Raji (cell line): ENCODE results near the gene LRRC3C.
A peak's percentile ranks its signal among the peaks of the same experiment; 100 is the strongest.

ENCODE experiments used
- POLR2A ChIP-seq: IDR thresholded peaks from 2 replicates; pipeline ENCODE4 v1.6.1; 2011; ENCODE audit warnings: low read depth, low read length, control low read depth; ENCODE audit not compliant: insufficient read depth

LRRC3C gene

GRCh38 chr17:39920218-39921210, 7.0 kb upstream of the LRRC3C start:
- no peak for TF ChIP-seq POLR2A

DNA sequence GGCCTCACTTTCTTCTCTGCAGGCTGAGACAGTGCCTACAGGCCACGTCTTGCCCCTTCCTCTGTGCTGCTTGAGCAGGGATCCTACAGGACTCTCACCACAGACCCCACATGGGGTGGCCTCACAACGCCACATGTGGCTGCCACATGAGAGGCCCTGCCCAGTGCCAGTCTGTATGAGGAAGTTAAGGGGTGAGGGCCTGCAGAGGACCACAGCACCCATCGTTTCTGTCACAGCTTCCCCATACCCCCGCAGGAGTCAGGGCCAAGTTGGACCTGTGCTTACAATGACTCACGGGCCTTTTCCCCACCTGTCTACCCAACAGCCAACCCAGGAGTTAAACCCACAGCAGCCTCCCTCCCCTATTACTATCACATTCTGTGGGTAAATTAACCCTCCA, 6.2 kb upstream of the LRRC3C start:
- TF ChIP-seq POLR2A: no peak

DNA sequence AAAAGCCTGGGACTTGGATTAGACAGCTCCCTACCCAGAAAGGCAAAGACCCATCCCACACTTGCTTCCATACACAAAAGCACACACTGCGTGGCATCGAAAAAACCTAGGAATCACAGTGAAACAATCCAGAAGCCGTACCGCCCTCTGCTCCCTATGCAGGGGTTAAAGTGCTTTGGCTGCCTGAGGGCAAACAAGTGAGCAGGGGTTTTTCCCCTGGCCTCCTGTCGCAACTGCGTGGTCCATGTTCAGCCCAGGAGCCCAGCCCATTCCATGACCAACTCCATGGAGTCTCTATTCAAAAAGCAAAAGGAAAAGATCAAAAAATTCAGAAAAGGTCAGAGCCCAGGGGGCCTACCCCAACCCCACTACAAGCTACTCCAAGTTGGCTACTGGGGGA, 5.5 kb upstream of the LRRC3C start:
- TF ChIP-seq POLR2A: no peak

DNA sequence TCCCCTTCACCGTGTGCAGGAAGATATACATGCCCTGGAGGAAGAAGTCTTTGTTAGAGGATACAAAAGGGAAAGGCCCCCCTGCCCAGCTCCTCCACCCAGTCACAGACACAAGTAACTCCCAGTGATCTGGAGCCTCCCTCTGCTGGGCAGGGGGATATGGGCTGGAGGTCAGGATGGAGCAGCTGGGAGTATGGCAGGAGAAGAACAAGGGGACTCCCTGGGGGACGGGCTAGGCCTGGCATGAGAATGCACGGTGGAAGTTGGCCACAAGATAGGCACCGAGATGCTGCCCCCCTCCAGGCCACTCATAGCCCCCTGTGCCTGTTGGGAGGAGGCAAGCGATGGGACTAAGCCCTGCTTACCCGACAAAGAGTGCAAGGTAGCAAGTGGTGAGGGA, 4.3 kb upstream of the LRRC3C start:
- TF ChIP-seq POLR2A: no peak

DNA sequence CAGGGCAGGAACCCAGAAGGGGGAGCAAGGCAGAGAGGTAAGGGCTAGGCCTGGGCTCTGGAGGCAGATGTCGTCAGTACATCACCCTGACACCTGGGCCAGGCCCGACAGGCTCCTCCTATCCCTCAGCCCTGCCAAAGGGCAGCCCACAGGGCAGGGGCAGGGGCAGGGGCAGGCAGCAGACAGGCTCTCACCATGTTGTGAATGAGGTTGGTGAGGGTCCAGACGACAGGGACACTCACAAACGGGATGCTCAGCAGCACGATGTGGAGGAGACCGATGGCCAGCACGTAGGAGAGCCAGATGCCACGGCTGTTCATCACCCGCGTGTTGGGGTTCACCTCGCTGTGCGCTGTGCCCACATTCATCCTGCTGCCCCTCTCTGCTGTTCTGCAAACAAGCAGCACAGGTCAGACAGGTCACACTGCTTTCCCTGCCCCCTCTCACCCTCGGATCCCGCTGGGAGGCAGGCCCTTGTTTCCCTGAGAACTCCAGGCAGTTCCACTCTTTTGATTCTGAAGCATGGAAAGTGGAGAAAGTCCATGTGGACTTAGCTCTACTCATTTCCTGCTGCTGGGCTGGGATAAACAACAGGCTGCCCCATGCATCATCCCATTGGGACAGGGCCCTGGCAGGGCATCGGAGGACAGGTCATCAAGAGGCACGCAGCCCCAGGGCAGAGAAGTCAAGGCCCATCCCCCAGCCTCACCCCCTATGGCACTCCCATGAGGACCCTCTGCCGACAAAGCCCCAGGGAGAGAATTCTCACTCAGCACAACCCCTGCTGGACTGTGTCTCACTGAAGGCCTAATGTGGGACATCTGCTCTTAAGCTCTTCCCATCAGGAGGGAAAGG, 3.5 kb upstream of the LRRC3C start:
- TF ChIP-seq POLR2A: no peak

GRCh38 chr17:39924691-39925055, 2.9 kb upstream of the LRRC3C start:
- TF ChIP-seq POLR2A: no peak

DNA sequence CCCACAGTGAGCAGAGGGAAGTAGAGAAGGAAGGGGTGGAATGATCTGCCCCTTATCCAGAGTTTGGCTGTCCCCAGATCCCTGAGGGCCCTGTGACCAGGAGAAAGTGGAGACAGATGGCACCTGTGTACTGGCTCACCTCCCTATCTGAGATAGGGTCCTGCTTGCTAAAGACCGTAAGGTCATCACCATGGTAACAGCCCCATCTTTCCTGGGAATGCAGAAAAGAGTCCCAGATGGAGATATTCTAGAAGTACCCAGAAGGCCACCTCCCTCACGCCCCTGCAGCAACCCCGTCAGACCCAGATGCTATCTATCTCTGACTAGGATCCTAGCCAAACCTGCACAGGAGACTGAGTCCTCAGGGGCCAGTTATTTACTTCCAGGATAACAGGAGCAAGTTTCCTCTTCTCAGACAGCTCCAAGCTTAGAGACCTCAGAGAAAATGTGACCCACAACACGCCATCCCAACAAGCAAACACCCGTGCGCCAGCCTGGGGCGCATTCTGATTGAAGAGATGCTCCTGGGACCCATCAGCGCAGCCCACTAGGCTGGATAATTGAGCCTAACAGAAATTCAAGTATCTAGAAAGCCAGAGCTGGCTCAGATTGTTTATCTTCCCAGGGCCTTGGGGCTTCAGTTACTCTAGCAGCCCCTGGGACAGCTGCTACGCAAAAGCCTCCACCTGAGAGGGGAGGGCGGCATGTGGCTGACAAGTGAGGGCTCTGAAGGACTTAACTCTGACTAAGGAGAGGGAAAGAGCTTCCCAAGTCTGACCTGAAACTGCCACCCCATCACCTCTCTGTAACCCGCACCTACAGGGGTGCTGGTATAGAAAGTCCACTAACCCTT, 2.0 kb upstream of the LRRC3C start:
- TF ChIP-seq POLR2A: no peak

- TF ChIP-seq POLR2A: no peak
Observed at GRCh38 chr17:39926135-39926587, 1.4 kb upstream of the LRRC3C start.

DNA sequence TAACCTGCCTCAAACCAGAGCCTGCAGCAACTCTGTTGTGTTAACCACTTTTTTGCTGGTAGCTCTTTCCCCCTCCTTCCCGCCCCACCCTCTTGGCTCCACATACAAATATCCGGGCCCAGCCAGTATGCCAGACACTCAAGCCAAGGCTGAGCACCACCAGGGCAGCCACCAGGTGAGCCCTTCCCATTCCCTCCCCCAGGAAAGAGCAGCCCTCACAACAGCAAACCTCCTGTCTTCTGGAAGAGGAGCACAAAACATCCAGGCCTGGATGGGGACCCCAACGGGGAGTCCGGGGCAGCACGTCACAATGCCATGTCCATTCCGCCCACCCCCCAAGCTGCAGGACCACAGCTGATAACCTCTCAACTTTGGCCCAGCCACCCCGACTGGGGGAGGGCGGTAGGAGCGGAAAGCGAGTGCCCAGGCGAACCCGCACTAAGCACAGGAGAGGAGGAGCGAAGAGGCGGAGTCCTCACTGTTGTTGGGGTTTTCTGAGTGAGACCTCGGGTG, 888 bp upstream of the LRRC3C start:
- 0 out of 2 replicates have a peak, but pooled peaks have one; percentile 21 for TF ChIP-seq POLR2A

DNA sequence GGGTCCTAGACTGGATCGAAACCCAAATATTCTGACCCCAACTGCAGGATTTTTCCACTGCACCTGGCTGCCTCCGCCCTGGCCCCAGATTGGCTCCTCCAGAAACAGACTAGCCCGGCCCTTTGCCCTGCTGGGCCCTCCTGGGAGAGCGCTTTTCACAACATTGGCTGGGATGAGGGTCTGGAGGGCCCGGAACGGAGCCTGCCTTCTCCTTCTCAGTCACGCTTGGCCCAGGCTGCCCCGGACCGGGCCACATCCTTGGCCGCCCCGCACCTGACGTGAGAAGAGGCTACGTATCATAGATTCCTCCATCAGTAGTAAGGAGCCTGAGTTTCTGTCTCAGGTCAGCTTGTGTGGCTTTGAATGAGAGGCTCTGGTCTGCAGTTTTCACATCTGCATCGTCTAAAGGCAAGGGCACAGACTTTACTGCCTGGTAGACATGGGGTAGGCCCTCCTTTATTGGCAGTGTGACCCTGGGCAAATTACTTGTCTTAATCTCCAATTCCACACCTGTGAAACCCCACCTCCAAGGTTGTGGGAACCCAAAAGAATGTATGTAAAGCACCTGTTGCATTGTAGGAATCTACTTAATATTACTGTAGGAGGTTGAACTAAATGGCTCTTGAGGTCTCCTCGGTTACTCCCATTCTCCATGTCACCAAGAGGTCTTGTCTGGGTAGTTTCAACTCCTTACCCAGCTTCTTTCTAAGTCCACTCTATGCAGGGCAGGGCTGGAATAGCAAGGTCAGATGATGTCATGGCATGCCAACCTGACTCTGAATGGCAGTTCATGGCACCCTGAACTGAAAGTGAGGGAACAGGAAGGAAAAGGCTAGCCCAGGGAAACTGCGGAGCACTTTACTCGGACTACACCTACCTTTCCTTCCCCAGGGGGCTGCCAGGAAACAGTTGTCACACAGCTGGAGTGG, 661 bp downstream of the LRRC3C start:
- no peak for TF ChIP-seq POLR2A

GRCh38 chr17:39928858-39929645, 1.5 kb downstream of the LRRC3C start:
- TF ChIP-seq POLR2A: no peak

DNA sequence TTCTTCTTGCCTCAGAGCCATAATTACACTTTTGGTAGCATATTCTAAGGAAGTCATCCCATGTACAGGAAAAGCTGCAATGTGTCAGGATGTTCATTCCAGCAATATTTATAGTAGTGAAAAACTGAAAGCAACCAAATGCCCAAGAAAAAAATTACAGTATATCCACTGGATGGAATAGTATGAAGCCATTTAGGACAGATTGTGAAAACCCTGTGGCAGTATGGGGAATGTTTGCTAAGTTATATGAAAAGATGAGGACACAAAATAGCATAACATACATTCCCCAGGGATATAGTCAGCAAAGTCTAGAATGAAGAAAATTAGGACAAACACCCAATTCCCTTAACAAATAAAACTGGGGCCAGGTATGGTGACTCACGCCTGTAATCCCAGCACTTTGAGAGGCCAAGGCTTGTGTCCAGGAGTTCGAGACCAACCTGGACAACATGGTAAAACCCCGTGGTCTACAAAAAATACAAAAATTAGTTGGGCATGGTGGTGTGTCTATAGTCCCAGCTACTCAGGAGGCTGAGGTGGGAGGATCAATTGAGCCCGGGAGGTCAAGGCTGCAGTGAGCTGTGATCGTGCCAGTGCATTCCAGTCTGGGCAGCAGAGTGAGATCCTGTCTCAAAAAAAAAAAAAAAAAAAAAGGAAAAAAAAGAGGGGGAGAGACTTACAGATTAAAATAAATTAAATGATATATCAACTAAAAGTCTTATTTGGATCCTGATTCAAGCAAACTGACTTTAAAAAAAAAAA, 2.3 kb downstream of the LRRC3C start:
- no peak for TF ChIP-seq POLR2A

GRCh38 chr17:39933912-39934311, 6.4 kb downstream of the LRRC3C start:
- no peak for TF ChIP-seq POLR2A

DNA sequence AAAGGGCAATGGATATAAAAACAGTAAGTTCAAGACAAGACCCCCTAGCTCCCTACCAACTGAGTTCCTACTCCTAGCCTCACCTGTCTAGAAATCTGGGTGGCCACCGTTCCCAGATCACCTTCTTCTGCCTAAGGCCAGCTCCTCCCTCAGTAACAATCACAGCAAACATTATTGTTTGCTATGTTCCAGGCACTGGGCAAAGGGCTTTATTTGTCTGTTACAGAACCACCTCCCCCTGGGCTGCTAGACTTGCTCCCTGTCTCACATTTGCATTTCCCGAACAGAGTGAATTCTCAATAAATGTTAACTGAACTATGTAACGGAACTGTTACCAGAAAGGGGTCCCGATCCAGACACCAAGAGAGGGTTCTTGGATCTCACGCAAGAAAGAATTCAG, 6.8 kb downstream of the LRRC3C start:
- TF ChIP-seq POLR2A: no peak
